ENCODE results near the gene TMEM106C. TPM values are rescaled to one million over a fixed set of nuclear protein-coding genes. Genes with fewer than 3 reads are reported as not detected.

Gene TMEM106C
- total RNA-seq, 2 donors from 2014 or later: 54.7 to 107 TPM

DNA sequence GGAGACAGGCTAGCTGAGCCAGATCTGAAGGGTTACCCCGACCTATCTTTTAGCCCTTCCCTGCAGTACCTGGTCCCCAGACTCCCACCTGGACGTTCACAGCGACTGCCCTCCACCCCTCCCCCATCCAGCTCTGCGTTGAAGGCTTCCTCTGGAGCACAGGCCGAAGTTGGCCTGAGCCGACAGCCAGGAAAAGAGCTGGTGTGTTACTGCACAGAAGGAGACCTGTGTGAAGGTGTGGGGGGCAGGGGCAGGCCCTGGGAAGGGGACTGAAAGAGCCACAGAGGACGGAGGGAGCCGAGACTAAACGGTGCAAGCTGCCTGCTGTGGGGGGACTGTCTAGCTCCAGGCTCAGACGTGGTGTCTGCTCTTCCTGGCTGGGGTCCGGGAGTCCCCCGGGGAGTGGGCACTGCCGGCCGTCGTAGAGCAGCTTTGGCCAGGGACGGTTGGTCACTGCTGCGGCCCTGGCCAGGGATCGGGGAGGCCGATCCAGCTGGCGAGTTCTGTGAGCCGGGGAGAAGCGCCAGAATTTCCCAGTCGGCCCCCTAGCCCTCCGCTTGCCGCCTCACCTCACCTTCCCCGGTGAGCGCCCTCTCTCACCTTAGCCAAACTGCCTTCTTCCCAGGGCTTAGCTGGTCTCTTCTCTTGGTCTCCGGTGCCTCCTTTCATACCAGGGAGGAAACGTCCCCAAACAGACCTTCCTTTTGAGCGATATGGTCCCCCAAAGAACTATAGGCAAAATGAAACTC lies 41.8 kb downstream of the TMEM106C start:
- no peak for DNase-seq (ENCODE audit: low spot score)
- H3K27ac ChIP-seq: no peak overlapping the region
- no peaks in the 10 kb centered on the region for H3K36me3 ChIP-seq
- no peak overlapping the region for H3K4me3 ChIP-seq
- H3K9me3 ChIP-seq: no peaks in the 10 kb centered on the region
- H3K27me3 ChIP-seq: peaks cover 10 to 26% of the 10 kb centered on the region in 2 donors
- H3K4me1 ChIP-seq: peaks cover 0 to 44% of the 10 kb centered on the region in 2 donors
- TF ChIP-seq, protein P1, sequence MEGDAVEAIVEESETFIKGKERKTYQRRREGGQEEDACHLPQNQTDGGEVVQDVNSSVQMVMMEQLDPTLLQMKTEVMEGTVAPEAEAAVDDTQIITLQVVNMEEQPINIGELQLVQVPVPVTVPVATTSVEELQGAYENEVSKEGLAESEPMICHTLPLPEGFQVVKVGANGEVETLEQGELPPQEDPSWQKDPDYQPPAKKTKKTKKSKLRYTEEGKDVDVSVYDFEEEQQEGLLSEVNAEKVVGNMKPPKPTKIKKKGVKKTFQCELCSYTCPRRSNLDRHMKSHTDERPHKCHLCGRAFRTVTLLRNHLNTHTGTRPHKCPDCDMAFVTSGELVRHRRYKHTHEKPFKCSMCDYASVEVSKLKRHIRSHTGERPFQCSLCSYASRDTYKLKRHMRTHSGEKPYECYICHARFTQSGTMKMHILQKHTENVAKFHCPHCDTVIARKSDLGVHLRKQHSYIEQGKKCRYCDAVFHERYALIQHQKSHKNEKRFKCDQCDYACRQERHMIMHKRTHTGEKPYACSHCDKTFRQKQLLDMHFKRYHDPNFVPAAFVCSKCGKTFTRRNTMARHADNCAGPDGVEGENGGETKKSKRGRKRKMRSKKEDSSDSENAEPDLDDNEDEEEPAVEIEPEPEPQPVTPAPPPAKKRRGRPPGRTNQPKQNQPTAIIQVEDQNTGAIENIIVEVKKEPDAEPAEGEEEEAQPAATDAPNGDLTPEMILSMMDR (IDR thresholded peaks at IDR 0.05): no peak

GRCh38 chr12:48005750-48006021 lies 42.3 kb downstream of the TMEM106C start:
- Histone ChIP-seq H3K27me3 (peaks cover 10 to 26% of the 10 kb centered on the region in 2 donors), H3K27ac (no peak overlapping the region)

GRCh38 chr12:48007206-48007605 lies 43.8 kb downstream of the TMEM106C start:
- Histone ChIP-seq H3K27ac (no peak overlapping the region), H3K9me3 (no peaks in the 10 kb centered on the region), H3K27me3 (peaks cover 10 to 26% of the 10 kb centered on the region in 2 donors), H3K36me3 (no peaks in the 10 kb centered on the region), H3K4me1 (peaks cover 0 to 30% of the 10 kb centered on the region in 2 donors), H3K4me3 (no peak overlapping the region)
- no peak for DNase-seq (ENCODE audit: low spot score)
- TF ChIP-seq, protein P1 (IDR thresholded peaks at IDR 0.05): no peak

More at GRCh38 chr12:48005750-48006021, 42.3 kb downstream of the TMEM106C start:
- H3K9me3 ChIP-seq: no peaks in the 10 kb centered on the region
- H3K36me3 ChIP-seq: no peaks in the 10 kb centered on the region
- TF ChIP-seq, protein P1 (IDR thresholded peaks at IDR 0.05): no peak
- H3K4me1 ChIP-seq: peaks cover 0 to 44% of the 10 kb centered on the region in 2 donors
- no peak for DNase-seq (ENCODE audit: low spot score)
- H3K4me3 ChIP-seq: no peak overlapping the region

GRCh38 chr12:48008349-48008748 lies 45.0 kb downstream of the TMEM106C start:
- Histone ChIP-seq H3K36me3 (no peaks in the 10 kb centered on the region), H3K4me3 (no peak overlapping the region), H3K4me1 (peaks cover 0 to 18% of the 10 kb centered on the region in 2 donors), H3K27me3 (peaks cover 6 to 19% of the 10 kb centered on the region in 2 donors), H3K9me3 (no peaks in the 10 kb centered on the region), H3K27ac (no peak overlapping the region)
- TF ChIP-seq, protein P1 (IDR thresholded peaks at IDR 0.05): no peak
- DNase-seq (ENCODE audit: low spot score): no peak

DNA sequence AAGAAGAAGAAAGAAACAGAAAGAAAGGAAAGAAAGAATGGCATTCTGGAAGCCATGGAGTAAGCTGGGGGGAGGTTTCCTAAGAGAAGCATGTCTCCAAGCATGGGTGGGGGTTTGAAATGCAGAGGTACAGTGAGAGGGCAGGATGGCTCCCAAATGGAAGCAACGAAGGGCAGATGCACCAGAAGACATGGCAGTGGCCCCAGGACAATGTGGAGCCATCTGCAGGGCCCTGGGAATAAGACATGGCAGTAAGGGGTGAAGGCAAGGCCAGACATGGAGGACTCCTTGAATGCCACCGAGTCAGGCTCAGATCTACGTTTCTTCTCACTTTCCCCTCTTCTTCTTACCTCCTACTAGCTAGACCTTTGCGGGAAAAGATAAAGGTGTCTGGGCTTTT lies 45.6 kb downstream of the TMEM106C start:
- DNase-seq (ENCODE audit: low spot score): no peak
- Histone ChIP-seq H3K4me1 (peaks cover 0 to 12% of the 10 kb centered on the region in 2 donors), H3K27ac (no peak overlapping the region), H3K9me3 (no peaks in the 10 kb centered on the region), H3K36me3 (no peaks in the 10 kb centered on the region), H3K4me3 (no peak overlapping the region), H3K27me3 (peaks cover 6 to 13% of the 10 kb centered on the region in 2 donors)
- TF ChIP-seq, protein P1 (IDR thresholded peaks at IDR 0.05): no peak

DNA sequence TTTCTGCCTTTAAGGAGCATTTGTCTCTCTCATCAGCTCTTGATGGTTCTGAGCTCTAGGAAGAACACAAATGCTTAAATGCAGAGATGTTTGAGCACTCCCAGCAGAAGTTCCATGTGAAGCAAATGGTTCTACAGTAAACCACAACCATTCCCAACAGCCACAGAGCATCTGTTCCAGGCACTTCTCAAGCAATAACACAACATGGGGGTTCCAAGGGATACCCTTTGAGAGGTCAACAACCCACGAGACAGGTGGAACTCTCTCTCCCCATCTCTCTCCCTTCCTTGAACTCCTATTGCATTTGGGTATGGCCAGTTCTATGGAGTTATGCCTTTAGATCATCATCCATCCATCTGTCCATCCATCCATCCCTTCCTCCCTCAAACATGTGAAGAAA lies 46.1 kb downstream of the TMEM106C start:
- TF ChIP-seq, protein P1 (IDR thresholded peaks at IDR 0.05): no peak
- DNase-seq (ENCODE audit: low spot score): no peak
- no peak overlapping the region for H3K27ac ChIP-seq
- H3K27me3 ChIP-seq: peaks cover 4 to 8% of the 10 kb centered on the region in 2 donors
- no peak overlapping the region for H3K4me3 ChIP-seq
- H3K4me1 ChIP-seq: peaks cover 0 to 7% of the 10 kb centered on the region in 2 donors
- no peaks in the 10 kb centered on the region for H3K36me3 ChIP-seq
- H3K9me3 ChIP-seq: no peaks in the 10 kb centered on the region
